Testis (tissue), 2 donors: ENCODE results near the gene IWS1.

ENCODE experiments used
- POLR2A ChIP-seq: fragments of 450-650 bp; IDR thresholded peaks from one replicate; pipeline ENCODE4 v1.6.1; 2017; ENCODE audit warnings: antibody characterized with exemption, mild to moderate bottlenecking, moderate library complexity
- TF ChIP-seq, protein P1 (sequence below), 3 experiments: fragments of 450-650 bp in 2 of 3; fragments of 200-600 bp in 1 of 3; sonication (generic) in 1 of 3; IDR thresholded peaks; one replicate each; pipeline ENCODE4 v1.5.1; 2016 to 2019; ENCODE audit warnings: antibody characterized with exemption in 3 of 3, mild to moderate bottlenecking in 2 of 3, moderate library complexity in 1 of 3

DNA sequence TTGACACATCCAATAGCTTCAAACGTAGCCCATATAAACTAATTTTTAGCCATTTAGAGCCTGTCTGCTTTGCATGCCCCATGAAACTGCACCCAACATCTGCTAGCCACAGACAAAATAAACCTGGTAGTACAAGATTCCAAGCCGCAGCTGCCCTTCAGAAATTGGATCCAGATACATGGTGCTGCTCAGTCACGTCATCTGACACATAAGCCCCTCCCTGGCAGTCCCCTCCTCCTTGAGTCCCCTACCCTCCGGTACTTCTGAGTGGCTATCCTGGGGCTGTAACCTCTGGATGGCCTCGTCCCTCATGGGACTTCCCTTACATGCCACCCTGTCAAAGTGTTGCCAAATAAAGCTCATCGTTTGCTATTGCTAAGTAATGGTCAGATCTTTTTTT lies 74.3 kb downstream of the IWS1 start:
- TF ChIP-seq, protein P1, sequence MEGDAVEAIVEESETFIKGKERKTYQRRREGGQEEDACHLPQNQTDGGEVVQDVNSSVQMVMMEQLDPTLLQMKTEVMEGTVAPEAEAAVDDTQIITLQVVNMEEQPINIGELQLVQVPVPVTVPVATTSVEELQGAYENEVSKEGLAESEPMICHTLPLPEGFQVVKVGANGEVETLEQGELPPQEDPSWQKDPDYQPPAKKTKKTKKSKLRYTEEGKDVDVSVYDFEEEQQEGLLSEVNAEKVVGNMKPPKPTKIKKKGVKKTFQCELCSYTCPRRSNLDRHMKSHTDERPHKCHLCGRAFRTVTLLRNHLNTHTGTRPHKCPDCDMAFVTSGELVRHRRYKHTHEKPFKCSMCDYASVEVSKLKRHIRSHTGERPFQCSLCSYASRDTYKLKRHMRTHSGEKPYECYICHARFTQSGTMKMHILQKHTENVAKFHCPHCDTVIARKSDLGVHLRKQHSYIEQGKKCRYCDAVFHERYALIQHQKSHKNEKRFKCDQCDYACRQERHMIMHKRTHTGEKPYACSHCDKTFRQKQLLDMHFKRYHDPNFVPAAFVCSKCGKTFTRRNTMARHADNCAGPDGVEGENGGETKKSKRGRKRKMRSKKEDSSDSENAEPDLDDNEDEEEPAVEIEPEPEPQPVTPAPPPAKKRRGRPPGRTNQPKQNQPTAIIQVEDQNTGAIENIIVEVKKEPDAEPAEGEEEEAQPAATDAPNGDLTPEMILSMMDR (IDR thresholded peaks at IDR 0.05), result no peak
- TF ChIP-seq POLR2A, result no peak
